Parathyroid adenoma (tissue), 2 donors: ENCODE data around the gene TRAF3.
"Not testable (repeated sequence)": the region's sequence is repeated elsewhere in the genome, so short reads cannot be mapped to it uniquely, and the experiment has no call there.

Source experiments
- H2AFZ ChIP-seq: fragments of 300-600 bp; sonication (generic); one replicate; pipeline ENCODE4 v1.7.0; 2017; ENCODE audit warnings: antibody characterized with exemption, mild to moderate bottlenecking
- H3K27ac ChIP-seq: fragments of 300-600 bp; sonication (generic); one replicate; pipeline ENCODE4 v1.7.0; 2017
- H3K27me3 ChIP-seq: fragments of 300-600 bp; sonication (generic); one replicate; pipeline ENCODE4 v1.7.0; 2017; ENCODE audit warnings: low read length; ENCODE audit not compliant: control insufficient read depth, insufficient read depth
- H3K36me3 ChIP-seq: fragments of 300-600 bp; sonication (generic); one replicate; pipeline ENCODE4 v1.7.0; 2017; ENCODE audit warnings: low read length; ENCODE audit not compliant: control insufficient read depth, insufficient read depth
- H3K4me1 ChIP-seq: fragments of 300-600 bp; sonication (generic); one replicate; pipeline ENCODE4 v1.7.0; 2017; ENCODE audit warnings: control low read depth
- H3K4me2 ChIP-seq: fragments of 300-600 bp; sonication (generic); one replicate; pipeline ENCODE4 v1.7.0; 2017; ENCODE audit warnings: low read length
- H3K4me3 ChIP-seq: fragments of 300-600 bp; sonication (generic); one replicate; pipeline ENCODE4 v1.7.0; 2017; ENCODE audit warnings: low read depth, low read length
- H3K79me2 ChIP-seq: fragments of 300-600 bp; sonication (generic); one replicate; pipeline ENCODE4 v1.7.0; 2017; ENCODE audit warnings: control low read depth
- H3K9ac ChIP-seq: fragments of 300-600 bp; sonication (generic); one replicate; pipeline ENCODE4 v1.7.0; 2017; ENCODE audit warnings: mild to moderate bottlenecking
- H3K9me3 ChIP-seq: fragments of 300-600 bp; sonication (generic); one replicate; pipeline ENCODE4 v1.7.0; 2017; ENCODE audit warnings: low read length; ENCODE audit not compliant: control insufficient read depth
- CTCF ChIP-seq: fragments of 300-600 bp; sonication (generic); IDR thresholded peaks from one replicate; pipeline ENCODE4 v1.7.0; 2017; ENCODE audit warnings: antibody characterized with exemption, mild to moderate bottlenecking
- donor health status: primary hyperparathyroidism.

TRAF3 gene

GRCh38 chr14:102761206-102761605 is 16.0 kb upstream of the TRAF3 start:
- Histone ChIP-seq H3K9me3 (no peaks in the 10 kb centered on the region), H3K36me3 (no peaks in the 10 kb centered on the region), H3K9ac (no peak overlapping the region), H2AFZ (peak overlapping the region; percentile 65), H3K4me2 (no peak overlapping the region), H3K79me2 (no peaks in the 10 kb centered on the region), H3K4me1 (no peaks in the 10 kb centered on the region), H3K27ac (no peak overlapping the region), H3K4me3 (no peak overlapping the region), H3K27me3 (no peaks in the 10 kb centered on the region)
- no peak for TF ChIP-seq CTCF

GRCh38 chr14:102764220-102764671 is 13.0 kb upstream of the TRAF3 start:
- Histone ChIP-seq H3K4me2 (no peak overlapping the region), H3K27me3 (no peaks in the 10 kb centered on the region), H3K36me3 (no peaks in the 10 kb centered on the region), H2AFZ (no peak overlapping the region), H3K4me3 (no peak overlapping the region), H3K9me3 (no peaks in the 10 kb centered on the region), H3K27ac (no peak overlapping the region), H3K4me1 (no peaks in the 10 kb centered on the region), H3K79me2 (no peaks in the 10 kb centered on the region), H3K9ac (no peak overlapping the region)
- no peak for TF ChIP-seq CTCF

- not testable (repeated sequence) for H2AFZ ChIP-seq, H3K9ac ChIP-seq, H3K4me1 ChIP-seq, H3K27me3 ChIP-seq, H3K36me3 ChIP-seq, H3K79me2 ChIP-seq, H3K9me3 ChIP-seq, H3K27ac ChIP-seq, H3K4me3 ChIP-seq, H3K4me2 ChIP-seq
Observed at GRCh38 chr14:102765770-102766169, 11.5 kb upstream of the TRAF3 start.

- Histone ChIP-seq H2AFZ (no peak overlapping the region), H3K27me3 (no peaks in the 10 kb centered on the region), H3K9me3 (no peaks in the 10 kb centered on the region), H3K36me3 (no peaks in the 10 kb centered on the region), H3K9ac (no peak overlapping the region), H3K4me3 (no peak overlapping the region), H3K79me2 (no peaks in the 10 kb centered on the region), H3K4me2 (no peak overlapping the region), H3K4me1 (no peaks in the 10 kb centered on the region), H3K27ac (no peak overlapping the region)
- TF ChIP-seq CTCF: no peak
Observed at GRCh38 chr14:102768223-102769048, 8.8 kb upstream of the TRAF3 start.

GRCh38 chr14:102769049-102769327 is 8.3 kb upstream of the TRAF3 start:
- H3K36me3 ChIP-seq: no peaks in the 10 kb centered on the region
- no peak overlapping the region for H3K4me3 ChIP-seq
- no peak overlapping the region for H3K9ac ChIP-seq
- no peak overlapping the region for H3K27ac ChIP-seq
- H3K27me3 ChIP-seq: no peaks in the 10 kb centered on the region
- no peak overlapping the region for H3K4me2 ChIP-seq
- no peaks in the 10 kb centered on the region for H3K79me2 ChIP-seq
- no peaks in the 10 kb centered on the region for H3K9me3 ChIP-seq
- TF ChIP-seq CTCF: no peak
- no peak overlapping the region for H2AFZ ChIP-seq
- H3K4me1 ChIP-seq: no peaks in the 10 kb centered on the region
